Smooth muscle cell (in vitro differentiated cells): Measurements from ENCODE around the gene SELENOH. TPM values are rescaled to one million over a fixed set of nuclear protein-coding genes. Genes with fewer than 3 reads are reported as not detected.
A peak's percentile ranks its signal among the peaks of the same experiment; 100 is the strongest.

ENCODE experiments used
- DNase-seq: peaks from one replicate; lab custom pipeline; 2025; ENCODE audit not compliant: unreplicated experiment; lab: John Stamatoyannopoulos, UW
- H2AFZ ChIP-seq: fragments of 200-600 bp; sonication (generic); 2 replicates; pipeline ENCODE4 v1.6.0; 2016; ENCODE audit warnings: antibody characterized with exemption, low read depth, mild to moderate bottlenecking
- H3F3A ChIP-seq: fragments of 200-600 bp; sonication (generic); 2 replicates; pipeline ENCODE4 v1.6.0; 2017; ENCODE audit warnings: antibody characterized with exemption, low read depth
- H3K27ac ChIP-seq: fragments of 200-600 bp; sonication (generic); 2 replicates; pipeline ENCODE4 v1.5.1; 2016; ENCODE audit warnings: low read depth, mild to moderate bottlenecking
- H3K27me3 ChIP-seq: fragments of 200-600 bp; sonication (generic); 2 replicates; pipeline ENCODE4 v1.6.1; 2016; ENCODE audit warnings: low read depth, mild to moderate bottlenecking
- H3K36me3 ChIP-seq: fragments of 200-600 bp; sonication (generic); 2 replicates; pipeline ENCODE4 v1.5.1; 2016; ENCODE audit warnings: low read depth
- H3K4me1 ChIP-seq: fragments of 200-600 bp; sonication (generic); 2 replicates; pipeline ENCODE4 v1.5.1; 2016; ENCODE audit warnings: low read depth
- H3K4me2 ChIP-seq: fragments of 200-600 bp; sonication (generic); 2 replicates; pipeline ENCODE4 v1.6.0; 2016; ENCODE audit warnings: mild to moderate bottlenecking
- H3K4me3 ChIP-seq: fragments of 200-600 bp; sonication (generic); 2 replicates; pipeline ENCODE4 v1.5.1; 2016; ENCODE audit warnings: mild to moderate bottlenecking
- H3K79me2 ChIP-seq: fragments of 200-600 bp; sonication (generic); 2 replicates; pipeline ENCODE4 v1.6.0; 2016; ENCODE audit warnings: low read depth, mild to moderate bottlenecking
- H3K9ac ChIP-seq: fragments of 200-600 bp; sonication (generic); 2 replicates; pipeline ENCODE4 v1.6.0; 2016; ENCODE audit warnings: low read depth
- H3K9me3 ChIP-seq: fragments of 200-600 bp; sonication (generic); replicated peaks from 2 replicates; pipeline ENCODE4 v1.5.1; 2016; ENCODE audit warnings: low read depth
- H4K20me1 ChIP-seq: fragments of 200-600 bp; sonication (generic); 2 replicates; pipeline ENCODE4 v1.6.0; 2016; ENCODE audit warnings: low read depth
- WGBS: methylation state at CpG from one replicate; pipeline ENCODE4 v1.1.7; 2016; ENCODE audit warnings: low lambda C conversion rate; 5-methylcytosine and 5-hydroxymethylcytosine counted together
- polyA plus RNA-seq: library from polyadenylated mRNA; unstranded; fragments of >200 nt; fragmentation: Nextera tagmentation; extraction: Ambion mirVana; gene quantifications from 2 replicates; pipeline ENCODE4 v1.2.1, GENCODE V29; 2016
- total RNA-seq: library from RNA; depleted of rRNA; stranded (reverse); fragments of >200 nt; gene quantifications from 2 replicates; pipeline ENCODE4 v1.2.3, GENCODE V29; 2014
- TF ChIP-seq, protein P1 (sequence below): fragments of 200-600 bp; sonication (generic); IDR thresholded peaks from 2 replicates; pipeline ENCODE4 v1.5.1; 2017; ENCODE audit warnings: borderline replicate concordance, mild to moderate bottlenecking, antibody characterized with exemption; ENCODE audit not compliant: insufficient read depth, poor library complexity, severe bottlenecking

SELENOH gene, protein sequence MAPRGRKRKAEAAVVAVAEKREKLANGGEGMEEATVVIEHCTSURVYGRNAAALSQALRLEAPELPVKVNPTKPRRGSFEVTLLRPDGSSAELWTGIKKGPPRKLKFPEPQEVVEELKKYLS
- total RNA-seq (120 and 131 TPM in 2 replicates), polyA plus RNA-seq (141 and 143 TPM in 2 replicates)

DNA sequence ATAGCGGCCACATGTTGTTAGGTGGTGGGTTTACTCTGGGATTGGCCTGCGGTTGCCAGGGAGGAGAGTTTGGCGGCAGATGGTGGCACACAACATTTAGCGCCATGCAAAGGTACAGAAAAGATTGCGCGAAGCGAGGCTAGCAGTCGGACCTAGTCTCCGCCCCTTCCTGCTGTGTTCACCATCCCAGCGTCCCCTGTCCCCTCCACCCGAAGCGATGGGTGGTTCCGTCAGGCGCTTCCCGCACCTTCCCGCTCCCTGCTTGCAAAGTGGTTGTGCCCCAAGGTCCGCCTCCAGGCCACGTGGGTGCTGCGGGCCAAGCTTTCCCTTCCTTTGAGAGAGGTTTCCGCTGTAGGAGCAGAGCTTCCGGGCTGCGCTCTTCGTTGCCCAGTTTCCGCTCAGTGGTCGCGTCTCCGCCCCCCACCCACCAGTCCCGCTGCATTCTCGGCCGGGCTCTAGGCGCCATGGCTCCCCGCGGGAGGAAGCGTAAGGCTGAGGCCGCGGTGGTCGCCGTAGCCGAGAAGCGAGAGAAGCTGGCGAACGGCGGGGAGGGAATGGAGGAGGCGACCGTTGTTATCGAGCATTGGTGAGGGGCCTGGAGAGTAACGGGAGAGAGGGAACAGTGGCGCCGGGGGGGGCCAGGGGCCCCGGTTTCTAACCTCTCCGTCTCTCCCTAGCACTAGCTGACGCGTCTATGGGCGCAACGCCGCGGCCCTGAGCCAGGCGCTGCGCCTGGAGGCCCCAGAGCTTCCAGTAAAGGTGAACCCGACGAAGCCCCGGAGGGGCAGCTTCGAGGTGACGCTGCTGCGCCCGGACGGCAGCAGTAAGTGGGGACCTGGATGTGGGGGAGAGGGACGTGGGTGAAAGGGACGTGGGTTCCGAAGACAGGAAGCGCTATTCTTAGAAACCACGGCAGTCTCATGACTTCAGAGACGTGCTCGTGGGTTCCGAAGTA, at the start of gene SELENOH:
Gene SELENOH (plus strand): TSS at position 360 of the 955 bp plus-strand sequence. CDS start 105 bp downstream, at position 465.
- Histone ChIP-seq H3K4me1 (peaks cover 9% of the 10 kb centered on the region), H3K4me2 (peak within 1 kb of the TSS; percentile 97), H3K27ac (peak within 1 kb of the TSS; percentile 95), H3K9me3 (no peaks in the 10 kb centered on the region), H3K79me2 (peaks cover 30% of the 10 kb centered on the region), H3K36me3 (no peaks in the 10 kb centered on the region), H2AFZ (peak within 1 kb of the TSS; percentile 66), H3K9ac (peak within 1 kb of the TSS; percentile 96), H3K27me3 (no peaks in the 10 kb centered on the region), H4K20me1 (peaks cover 6% of the 10 kb centered on the region), H3K4me3 (peak within 1 kb of the TSS; percentile 95), H3F3A (peaks cover 14% of the 10 kb centered on the region)
- DNase-seq = peak; percentile 86
- WGBS = 1% methylated on average over 71 of the region's 75 CpGs
- TF ChIP-seq, protein P1, sequence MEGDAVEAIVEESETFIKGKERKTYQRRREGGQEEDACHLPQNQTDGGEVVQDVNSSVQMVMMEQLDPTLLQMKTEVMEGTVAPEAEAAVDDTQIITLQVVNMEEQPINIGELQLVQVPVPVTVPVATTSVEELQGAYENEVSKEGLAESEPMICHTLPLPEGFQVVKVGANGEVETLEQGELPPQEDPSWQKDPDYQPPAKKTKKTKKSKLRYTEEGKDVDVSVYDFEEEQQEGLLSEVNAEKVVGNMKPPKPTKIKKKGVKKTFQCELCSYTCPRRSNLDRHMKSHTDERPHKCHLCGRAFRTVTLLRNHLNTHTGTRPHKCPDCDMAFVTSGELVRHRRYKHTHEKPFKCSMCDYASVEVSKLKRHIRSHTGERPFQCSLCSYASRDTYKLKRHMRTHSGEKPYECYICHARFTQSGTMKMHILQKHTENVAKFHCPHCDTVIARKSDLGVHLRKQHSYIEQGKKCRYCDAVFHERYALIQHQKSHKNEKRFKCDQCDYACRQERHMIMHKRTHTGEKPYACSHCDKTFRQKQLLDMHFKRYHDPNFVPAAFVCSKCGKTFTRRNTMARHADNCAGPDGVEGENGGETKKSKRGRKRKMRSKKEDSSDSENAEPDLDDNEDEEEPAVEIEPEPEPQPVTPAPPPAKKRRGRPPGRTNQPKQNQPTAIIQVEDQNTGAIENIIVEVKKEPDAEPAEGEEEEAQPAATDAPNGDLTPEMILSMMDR = no peak

DNA sequence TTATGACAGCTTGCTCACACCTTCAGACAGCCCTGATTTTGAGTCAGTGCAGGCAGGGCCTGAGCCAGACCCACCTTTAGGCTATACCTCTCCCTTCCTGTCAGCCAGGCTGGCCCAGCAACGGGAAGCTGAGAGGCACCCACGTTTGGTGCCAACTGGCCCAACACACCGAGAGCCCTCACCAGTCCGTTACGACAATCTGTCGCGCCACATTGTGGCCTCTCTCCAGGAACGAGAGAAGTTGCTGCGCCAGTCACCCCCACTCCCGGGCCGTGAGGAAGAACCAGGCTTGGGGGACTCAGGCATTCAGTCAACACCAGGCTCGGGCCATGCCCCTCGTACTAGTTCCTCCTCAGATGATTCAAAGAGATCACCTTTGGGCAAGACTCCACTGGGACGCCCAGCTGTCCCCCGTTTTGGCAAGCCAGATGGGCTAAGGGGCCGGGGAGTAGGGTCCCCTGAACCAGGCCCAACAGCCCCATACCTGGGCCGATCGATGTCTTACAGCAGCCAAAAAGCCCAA, 42.4 kb upstream of the SELENOH start:
- DNase-seq = no peak
- 96% methylated on average over 18 of the region's 18 CpGs for WGBS
- H3F3A ChIP-seq = peaks cover 12% of the 10 kb centered on the region
- no peaks in the 10 kb centered on the region for H3K79me2 ChIP-seq
- H3K9me3 ChIP-seq = no peaks in the 10 kb centered on the region
- no peaks in the 10 kb centered on the region for H3K4me1 ChIP-seq
- TF ChIP-seq, protein P1 = no peak
- no peak overlapping the region for H3K4me3 ChIP-seq
- H3K9ac ChIP-seq = no peak overlapping the region
- H2AFZ ChIP-seq = no peak overlapping the region
- no peak overlapping the region for H3K27ac ChIP-seq
- peaks cover 27% of the 10 kb centered on the region for H3K36me3 ChIP-seq
- no peaks in the 10 kb centered on the region for H4K20me1 ChIP-seq
- no peak overlapping the region for H3K4me2 ChIP-seq
- no peaks in the 10 kb centered on the region for H3K27me3 ChIP-seq

GRCh38 chr11:57699813-57700212, 41.5 kb upstream of the SELENOH start:
- no peaks in the 10 kb centered on the region for H3K27me3 ChIP-seq
- no peaks in the 10 kb centered on the region for H4K20me1 ChIP-seq
- no peaks in the 10 kb centered on the region for H3K9me3 ChIP-seq
- WGBS = 94% methylated on average over 10 of the region's 10 CpGs
- no peak overlapping the region for H2AFZ ChIP-seq
- H3K9ac ChIP-seq = no peak overlapping the region
- H3K4me1 ChIP-seq = no peaks in the 10 kb centered on the region
- TF ChIP-seq, protein P1 = no peak
- H3F3A ChIP-seq = peaks cover 15% of the 10 kb centered on the region
- peaks cover 22% of the 10 kb centered on the region for H3K36me3 ChIP-seq
- H3K79me2 ChIP-seq = no peaks in the 10 kb centered on the region
- H3K27ac ChIP-seq = no peak overlapping the region
- no peak overlapping the region for H3K4me3 ChIP-seq
- no peak for DNase-seq
- H3K4me2 ChIP-seq = no peak overlapping the region
